ENCODE data around the gene GRM7. TPM values are rescaled to one million over a fixed set of nuclear protein-coding genes. Genes with fewer than 3 reads are reported as not detected.

GRM7 gene
- total and polyA plus RNA-seq, 9 of the 15 experiments (the other 6 are each of a cell fraction or from before 2014, with no cell fraction given), result not detected

DNA sequence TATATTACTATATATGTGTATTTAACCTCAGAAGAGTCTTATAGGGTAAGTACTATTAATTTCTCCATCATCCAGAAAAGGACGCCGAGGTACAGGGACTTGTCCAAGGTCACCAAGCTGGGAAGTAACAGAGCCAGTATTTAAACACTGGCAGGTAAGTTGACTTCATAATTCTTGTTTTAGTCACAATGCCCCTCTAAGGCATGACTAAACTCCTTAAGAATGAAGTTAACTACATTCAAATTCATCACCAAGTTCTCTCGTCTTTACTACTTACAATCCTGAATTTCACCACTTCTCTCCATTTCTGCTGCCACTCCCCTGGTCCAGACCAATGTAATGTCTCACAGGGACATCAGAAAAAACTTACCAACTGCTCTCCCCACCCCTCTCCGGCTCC is 312.1 kb downstream of the GRM7 start:
- in situ Hi-C loops (cut with MboI) (no loop called here), intact Hi-C loops (cut with micrococcal nuclease) (no loop called here)
- BruUV-seq (replicated peaks), result no TSS peak
- no peak overlapping the region for H2AFZ ChIP-seq (ENCODE audit: low read depth, low read length)
- no peak overlapping the region for H3K4me3 ChIP-seq
- DNase-seq (ENCODE audit: extremely low read depth in 1 of 4, low spot score in 3 of 4) (no peak), ATAC-seq (no peak), FAIRE-seq (no peak)
- no peak overlapping the region for H3K27ac ChIP-seq (ENCODE audit: extremely low read depth, low read depth, low read length)
- TF ChIP-seq TCFL5 (CRISPR knock-in tag; conservative IDR thresholded peaks at IDR 0.05), result no peak
- no peak for TF ChIP-seq CHD1 (IDR thresholded peaks at IDR 0.05; ENCODE audit: low read length)
- TF ChIP-seq SRSF7 (optimal IDR thresholded peaks at IDR 0.05; ENCODE audit: low read depth, low read length), result no peak
- no peak for TF ChIP-seq ETS1 (conservative IDR thresholded peaks at IDR 0.05; ENCODE audit: control insufficient read depth, low read depth, low read length)
- TF ChIP-seq ZNF79 (CRISPR knock-in tag; IDR thresholded peaks at IDR 0.05; ENCODE audit: low read depth), result no peak
- H3K79me2 ChIP-seq (ENCODE audit: control insufficient read depth, insufficient read depth, low read length), result no peaks in the 10 kb centered on the region
- no peaks in the 10 kb centered on the region; the same call in 1 of the 2 replicates for H3K9me3 ChIP-seq (replicated peaks; ENCODE audit: control insufficient read depth, insufficient read depth, low read depth, low read length)
- whole genome bisulfite sequencing (ENCODE audit: insufficient coverage, low coverage, missing lambda C conversion rate), result 2% methylated on average over 4 of the region's 4 CpGs
- H3K9ac ChIP-seq (ENCODE audit: insufficient read depth in 1 of 2, low read depth in 2 of 2, low read length in 2 of 2), result no peak overlapping the region
- H3K4me1 ChIP-seq (replicated peaks in 1 of 2; ENCODE audit: control insufficient read depth in 2 of 2, insufficient read depth in 2 of 2, low read length in 2 of 2), result no peaks in the 10 kb centered on the region
- H3K27me3 ChIP-seq (ENCODE audit: control insufficient read depth in 2 of 2, insufficient read depth in 2 of 2, low read length in 2 of 2), result no peaks in the 10 kb centered on the region
- H4K20me1 ChIP-seq (replicated peaks; ENCODE audit: control insufficient read depth, insufficient read depth, low read length), result no peaks in the 10 kb centered on the region
- CTCF ChIA-PET (ENCODE audit: low intra/inter-chr PET ratio), result interaction anchor here (0.6 kb wide), 1 partner anchor 327 kb away, joined by 3 read pairs; no protein-coding TSS in a partner anchor
- no peaks in the 10 kb centered on the region for H3K36me3 ChIP-seq (ENCODE audit: control insufficient read depth, insufficient read depth, low read length)
- POLR2A ChIA-PET, result no interaction called here
- no peaks in the 10 kb centered on the region for H3K9me1 ChIP-seq (ENCODE audit: control insufficient read depth, insufficient read depth, low read length)
- no peak overlapping the region for H3K4me2 ChIP-seq (ENCODE audit: insufficient read depth, low read length)

GRCh38 chr3:7188551-7188950 is 327.6 kb downstream of the GRM7 start:
- FAIRE-seq, result no peak
- ChIA-PET POLR2A (no interaction called here), CTCF (ENCODE audit: low intra/inter-chr PET ratio) (no interaction called here)
- 0% methylated on average over 1 of the region's 1 CpG for WGBS (ENCODE audit: insufficient coverage, low coverage, missing lambda C conversion rate)
- H4K20me1 ChIP-seq (replicated peaks; ENCODE audit: control insufficient read depth, insufficient read depth, low read length), result no peaks in the 10 kb centered on the region
- no peak overlapping the region for H3K4me3 ChIP-seq
- no peaks in the 10 kb centered on the region for H3K36me3 ChIP-seq (ENCODE audit: control insufficient read depth, insufficient read depth, low read length)
- H3K9me1 ChIP-seq (ENCODE audit: control insufficient read depth, insufficient read depth, low read length), result no peaks in the 10 kb centered on the region
- no peaks in the 10 kb centered on the region for H3K4me1 ChIP-seq (replicated peaks in 1 of 2; ENCODE audit: control insufficient read depth in 2 of 2, insufficient read depth in 2 of 2, low read length in 2 of 2)
- no peaks in the 10 kb centered on the region for H3K27me3 ChIP-seq (ENCODE audit: control insufficient read depth in 2 of 2, insufficient read depth in 2 of 2, low read length in 2 of 2)
- intact Hi-C loops (cut with micrococcal nuclease) (no loop called here), in situ Hi-C loops (cut with MboI) (no loop called here)
- H3K9me3 ChIP-seq (replicated peaks; ENCODE audit: control insufficient read depth, insufficient read depth, low read depth, low read length), result peaks cover 2% of the 10 kb centered on the region; the same call in 1 of the 2 replicates
- no peaks in the 10 kb centered on the region for H3K79me2 ChIP-seq (ENCODE audit: control insufficient read depth, insufficient read depth, low read length)
- no peak overlapping the region for H3K27ac ChIP-seq (ENCODE audit: extremely low read depth, low read depth, low read length)
- BruUV-seq (replicated peaks), result no TSS peak
- no peak overlapping the region for H3K9ac ChIP-seq (ENCODE audit: insufficient read depth in 1 of 2, low read depth in 2 of 2, low read length in 2 of 2)
- H3K4me2 ChIP-seq (ENCODE audit: insufficient read depth, low read length), result no peak overlapping the region
- no peak for ATAC-seq
- H2AFZ ChIP-seq (ENCODE audit: low read depth, low read length), result no peak overlapping the region
- DNase-seq (ENCODE audit: extremely low read depth in 1 of 4, low spot score in 3 of 4), result no peak
- no peak for TF ChIP-seq HSF4 (CRISPR knock-in tag; IDR thresholded peaks at IDR 0.05; ENCODE audit: borderline replicate concordance)
- TF ChIP-seq ATF1 (CRISPR knock-in tag; IDR thresholded peaks at IDR 0.05), result no peak
- no peak for TF ChIP-seq ATF1 (tag; IDR thresholded peaks at IDR 0.05)
- TF ChIP-seq THRAP3 (IDR thresholded peaks at IDR 0.05; ENCODE audit: borderline replicate concordance), result no peak
- no peak for TF ChIP-seq ZNF140 (CRISPR knock-in tag; IDR thresholded peaks at IDR 0.05)
- TF ChIP-seq NR2C1 (IDR thresholded peaks at IDR 0.05), result no peak
- TF ChIP-seq NR2C1 (tag; IDR thresholded peaks at IDR 0.05), result no peak
- no peak for TF ChIP-seq MYC (IDR thresholded peaks at IDR 0.05; ENCODE audit: low read depth, low read length)
- no peak for TF ChIP-seq MYC (CRISPR knock-in tag; IDR thresholded peaks at IDR 0.05; ENCODE audit: borderline replicate concordance, low read depth)
- TF ChIP-seq KHSRP (IDR thresholded peaks at IDR 0.05), result no peak
- TF ChIP-seq ZNF280B (CRISPR knock-in tag; IDR thresholded peaks at IDR 0.05), result no peak
- TF ChIP-seq FUS (optimal IDR thresholded peaks at IDR 0.05; ENCODE audit: low read depth, low read length), result no peak

All from K562 (cell line).